H54 (cell line): ENCODE data around the gene XPO5.

Experiments
- DNase-seq: peaks from one replicate; pipeline ENCODE4 v3.0.0; 2011; ENCODE audit warnings: low spot score, mixed read lengths; ENCODE audit not compliant: insufficient read length
- FAIRE-seq: peaks from 3 replicates; lab custom pipeline; 2011; peaks lifted over from hg19 to GRCh38; lab: Jason Lieb, UNC
- POLR2A ChIP-seq: IDR thresholded peaks from 2 replicates; pipeline ENCODE4 v1.6.1; 2011; ENCODE audit warnings: low read depth, mild to moderate bottlenecking, low read length

The XPO5 gene

GRCh38 chr6:43517505-43518357 lies 58.1 kb downstream of the XPO5 start:
- FAIRE-seq (no peak), DNase-seq (no peak)
- no peak for TF ChIP-seq POLR2A

GRCh38 chr6:43516697-43517504 lies 58.9 kb downstream of the XPO5 start, which contains the start of the genes POLR1C and YIPF3:
TSS of gene POLR1C (plus strand) at chr6:43517089. CDS start at chr6:43517110, 21 bp downstream.
TSS of gene YIPF3 (minus strand) at chr6:43516926. CDS start at chr6:43516807, 119 bp downstream.
- peak; percentile 52 for FAIRE-seq
- TF ChIP-seq POLR2A = peak; percentile 91

DNA sequence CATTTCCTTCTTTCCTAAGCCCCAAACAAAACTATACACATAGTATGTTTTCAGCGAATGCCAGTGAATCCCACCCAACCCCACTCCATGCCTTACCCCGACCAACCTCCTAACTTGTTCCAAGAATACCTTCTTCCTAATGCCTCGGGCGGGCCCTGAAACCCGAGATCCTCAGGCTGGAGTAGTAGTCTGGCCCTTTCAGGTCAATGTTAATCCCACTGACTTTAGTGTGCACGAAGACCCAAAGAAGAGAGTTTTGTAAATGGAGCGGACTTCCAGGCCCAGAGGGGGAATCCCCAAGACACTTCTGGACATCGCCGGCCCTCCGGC lies 59.5 kb downstream of the XPO5 start:
- no peak for TF ChIP-seq POLR2A
- FAIRE-seq (no peak), DNase-seq (no peak)

More at GRCh38 chr6:43516697-43517504, 58.9 kb downstream of the XPO5 start, which contains the start of the genes POLR1C and YIPF3:
- DNase-seq = peak; percentile 99

GRCh38 chr6:43515808-43516207 lies 60.0 kb downstream of the XPO5 start:
- DNase-seq (no peak), FAIRE-seq (no peak)
- no peak for TF ChIP-seq POLR2A

DNA sequence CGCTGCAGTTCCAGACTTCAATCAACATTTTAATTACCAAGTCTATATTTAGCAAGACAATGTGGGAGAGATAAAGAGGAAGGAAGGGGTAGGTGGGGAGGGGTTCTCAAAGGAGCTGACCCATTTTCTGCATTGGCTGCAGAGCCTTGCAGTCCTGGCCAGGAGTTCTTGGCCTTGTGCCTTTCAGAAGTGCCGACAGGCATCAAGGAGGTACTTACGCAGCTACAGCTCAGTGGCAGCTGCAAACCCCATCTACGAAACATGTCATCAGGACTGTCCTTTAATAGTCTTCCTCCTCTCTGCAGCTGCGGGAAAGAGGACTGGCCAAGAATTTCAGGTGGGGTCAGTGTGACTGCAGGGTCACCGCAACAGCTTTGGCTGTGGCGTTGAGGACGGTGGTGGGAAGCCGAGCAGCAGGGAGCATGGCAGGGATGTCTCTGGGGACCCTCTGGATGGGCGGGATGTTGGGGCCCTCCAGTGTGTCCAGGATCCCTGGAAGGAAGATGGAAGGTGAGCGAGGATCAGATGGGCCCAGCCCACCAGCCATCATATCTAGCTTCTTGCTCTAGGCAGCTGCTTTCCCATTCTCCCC lies 63.9 kb downstream of the XPO5 start:
- TF ChIP-seq POLR2A = no peak
- DNase-seq (no peak), FAIRE-seq (no peak)

GRCh38 chr6:43510827-43511163 lies 65.0 kb downstream of the XPO5 start:
- FAIRE-seq = no peak
- TF ChIP-seq POLR2A = no peak

GRCh38 chr6:43509984-43510826 lies 65.6 kb downstream of the XPO5 start, which contains the start of gene LRRC73:
TSS of gene LRRC73 (minus strand) at chr6:43510346. CDS start at chr6:43509785, 561 bp downstream.
- FAIRE-seq (no peak), DNase-seq (peak; percentile 86)
- peak; percentile 20 for TF ChIP-seq POLR2A

More at GRCh38 chr6:43510827-43511163, 65.0 kb downstream of the XPO5 start:
- no peak for DNase-seq

DNA sequence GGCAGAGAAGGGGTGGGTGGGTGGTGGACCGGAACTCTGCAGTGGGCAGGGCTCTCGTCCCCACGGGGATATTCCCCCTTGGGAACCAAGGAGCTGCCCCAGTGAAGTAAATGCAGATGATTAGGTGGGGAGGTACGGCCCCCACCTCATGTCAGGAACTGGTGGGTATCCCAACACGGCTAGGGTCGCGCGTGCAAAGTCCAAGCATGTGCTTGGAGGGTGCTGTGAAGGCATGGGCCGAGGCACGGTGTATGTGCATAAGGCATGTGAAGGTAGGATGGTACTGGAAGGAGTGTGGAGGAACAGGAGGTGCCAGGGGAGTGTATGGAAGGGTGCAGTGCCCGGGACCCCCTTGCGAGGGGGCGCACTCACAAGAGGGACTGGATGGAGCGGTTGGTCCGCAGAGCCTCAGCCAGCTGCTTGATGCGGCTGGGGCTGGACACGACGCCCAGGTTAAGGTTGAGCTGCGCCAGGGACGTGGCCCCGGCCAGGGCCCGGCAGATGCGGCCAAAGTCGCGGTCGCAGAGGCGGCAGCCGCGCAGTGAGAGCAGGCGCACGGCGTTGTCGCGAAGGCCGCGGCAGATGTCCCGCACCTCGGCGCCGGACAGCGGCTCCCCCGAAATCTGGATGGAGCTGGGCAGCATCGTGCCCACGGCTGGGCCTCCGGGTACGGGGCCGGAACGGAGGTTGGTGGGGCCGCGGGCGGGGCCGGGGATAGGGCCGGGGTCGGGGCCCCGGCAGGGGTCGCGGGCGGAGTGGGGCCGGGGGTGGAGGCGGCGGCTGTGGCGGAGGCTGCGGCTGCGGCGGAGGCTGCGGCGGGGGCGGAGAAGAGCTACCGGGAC lies 66.5 kb downstream of the XPO5 start:
- no peak for FAIRE-seq
- no peak for TF ChIP-seq POLR2A
- no peak for DNase-seq

- FAIRE-seq = no peak
- no peak for DNase-seq
- TF ChIP-seq POLR2A = no peak
Measured at GRCh38 chr6:43508481-43509141, 67.2 kb downstream of the XPO5 start.

DNA sequence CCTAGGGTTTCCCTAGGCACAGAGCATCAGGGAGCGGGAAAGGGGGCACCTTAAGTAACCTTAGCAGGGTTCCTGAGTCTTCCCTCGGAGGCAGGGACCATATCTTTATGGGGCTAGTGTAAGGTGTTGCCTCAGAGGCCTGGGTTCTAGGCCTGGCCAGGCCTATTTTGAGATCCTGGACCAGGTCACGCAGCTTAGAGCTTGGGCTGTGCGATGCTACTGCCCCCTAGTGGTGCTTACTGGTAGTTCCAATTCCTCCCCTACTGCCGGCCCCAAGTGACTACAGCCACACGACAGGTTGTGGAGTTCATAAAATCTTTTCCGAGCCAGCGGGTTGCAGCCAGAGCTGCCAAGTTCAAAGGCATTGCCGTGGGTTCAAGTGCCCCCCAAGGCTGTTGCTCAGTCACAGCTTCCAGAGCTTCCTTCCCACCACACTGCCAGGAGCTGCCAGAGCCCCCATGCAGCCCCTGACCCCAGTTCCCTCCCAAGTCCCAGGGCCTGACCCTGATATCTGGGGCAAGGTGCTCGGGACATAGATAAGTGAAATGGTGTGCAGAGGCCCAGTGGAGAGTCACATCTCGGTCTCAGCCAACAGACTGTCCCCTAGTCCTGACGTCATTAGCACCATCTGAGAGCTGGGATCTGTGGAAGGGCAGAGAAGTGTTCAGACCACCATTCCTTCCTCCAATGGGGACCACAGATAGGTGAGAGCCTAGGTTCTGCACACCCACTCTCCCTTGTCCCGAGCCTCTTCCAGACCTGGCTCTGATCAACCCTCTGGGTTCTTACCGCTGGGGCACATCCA lies 69.0 kb downstream of the XPO5 start:
- DNase-seq = peak; percentile 76

DNA sequence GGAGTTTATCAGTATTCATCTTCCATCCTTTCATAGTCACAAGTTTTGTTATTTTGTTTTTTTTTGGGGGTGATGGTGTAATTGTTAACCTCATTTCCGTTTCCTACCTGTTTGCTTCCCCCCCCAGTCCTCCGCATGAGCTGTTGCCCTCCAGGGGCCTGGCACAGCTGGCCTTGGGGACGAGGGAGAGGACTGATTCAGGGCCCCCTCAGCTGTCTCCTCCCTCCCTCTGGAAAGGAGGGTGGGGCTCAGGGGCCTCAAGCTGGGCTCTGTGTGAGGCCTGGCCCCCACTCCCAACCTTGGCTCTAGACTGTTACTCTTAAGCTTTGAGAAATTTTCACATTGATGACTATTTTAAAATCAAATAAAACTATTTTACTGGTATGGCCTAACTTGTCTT lies 69.7 kb downstream of the XPO5 start:
- DNase-seq (no peak), FAIRE-seq (no peak)
- no peak for TF ChIP-seq POLR2A

More for the DNA sequence above, 69.0 kb downstream of the XPO5 start:
- TF ChIP-seq POLR2A = no peak
- FAIRE-seq = peak; percentile 45

DNA sequence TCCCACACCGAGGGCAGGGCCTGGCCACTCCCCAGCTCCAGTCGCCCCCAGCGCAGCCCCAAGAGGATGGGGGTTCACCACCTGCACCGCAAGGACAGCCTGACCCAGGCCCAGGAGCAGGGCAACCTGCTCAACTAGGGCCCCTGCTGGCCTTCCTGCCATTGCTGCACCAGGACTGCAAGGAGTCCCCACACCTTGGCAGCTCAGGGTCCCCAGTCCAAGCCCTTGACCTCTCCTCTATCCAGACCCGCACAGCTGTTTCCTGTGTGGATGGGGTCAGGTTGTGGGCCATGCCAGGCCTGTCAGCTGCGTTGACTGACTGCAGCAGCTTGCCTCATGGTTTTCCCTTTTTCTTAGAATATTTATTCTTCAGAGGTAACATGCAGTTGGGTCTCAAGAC lies 70.1 kb downstream of the XPO5 start:
- DNase-seq = no peak
- no peak for TF ChIP-seq POLR2A
- no peak for FAIRE-seq
